Stimulated activated CD8-positive, alpha-beta memory T cell treated with anti-CD3 and anti-CD28 coated beads, Interleukin-15, amount 100 ng/mL, for 1 hour (primary cell): ENCODE measurements around the gene HK1.

Experiments
- DNase-seq: peaks from one replicate; pipeline ENCODE4 v3.0.0-alpha.2; 2020; ENCODE audit warnings: low read depth

HK1 gene

GRCh38 chr10:69349542-69349888, 71.2 kb downstream of the HK1 start:
- DNase-seq: no peak

- DNase-seq: no peak
These were observed 73.3 kb downstream of the HK1 start for GRCh38 chr10:69351589-69351988.

- no peak for DNase-seq
These were observed 74.4 kb downstream of the HK1 start for GRCh38 chr10:69352569-69353264.

- no peak for DNase-seq
These were observed 75.8 kb downstream of the HK1 start for GRCh38 chr10:69353977-69354635.

GRCh38 chr10:69356187-69356586, 77.9 kb downstream of the HK1 start:
- no peak for DNase-seq

- no peak for DNase-seq
These were observed 80.0 kb downstream of the HK1 start for GRCh38 chr10:69358148-69358795.

- no peak for DNase-seq
These were observed 80.9 kb downstream of the HK1 start for GRCh38 chr10:69359148-69359547.

- DNase-seq: no peak
These were observed 81.3 kb downstream of the HK1 start for GRCh38 chr10:69359594-69359993.

GRCh38 chr10:69360485-69361302, 82.4 kb downstream of the HK1 start:
- no peak for DNase-seq

- DNase-seq: no peak
These were observed 83.0 kb downstream of the HK1 start for GRCh38 chr10:69361303-69361614.

GRCh38 chr10:69362471-69362954, 84.2 kb downstream of the HK1 start:
- no peak for DNase-seq

- no peak for DNase-seq
These were observed 85.4 kb downstream of the HK1 start for GRCh38 chr10:69363666-69364065.

GRCh38 chr10:69364232-69364940, 86.1 kb downstream of the HK1 start:
- DNase-seq: no peak

- DNase-seq: no peak
These were observed 88.4 kb downstream of the HK1 start for GRCh38 chr10:69366738-69367137.

GRCh38 chr10:69367469-69367868, 89.2 kb downstream of the HK1 start:
- DNase-seq: no peak

- no peak for DNase-seq
These were observed 94.1 kb downstream of the HK1 start for GRCh38 chr10:69372126-69372980.

- DNase-seq: no peak
These were observed 95.9 kb downstream of the HK1 start for GRCh38 chr10:69374242-69374641.

GRCh38 chr10:69374931-69375306, 96.6 kb downstream of the HK1 start:
- no peak for DNase-seq

GRCh38 chr10:69375307-69376151, 97.2 kb downstream of the HK1 start:
- DNase-seq: no peak

- DNase-seq: no peak
These were observed 98.4 kb downstream of the HK1 start for GRCh38 chr10:69376662-69377061.
